HepG2 (cell line): Measurements from ENCODE around the gene MFSD6. TPM values are rescaled to one million over a fixed set of nuclear protein-coding genes. Genes with fewer than 3 reads are reported as not detected.

ENCODE experiments used
- ASH2L ChIP-seq: fragments of 300-600, 200-600 bp; sonication (generic); IDR thresholded peaks from 2 replicates; pipeline ENCODE4 v1.7.0; 2017; ENCODE audit warnings: low read depth, mild to moderate bottlenecking, moderate library complexity, mixed read lengths, low read length; ENCODE audit not compliant: insufficient read length
- DMTF1 ChIP-seq: sonication (generic); formaldehyde crosslinking; IDR thresholded peaks from 2 replicates; pipeline ENCODE4 v1.4.0; 2020; ENCODE audit warnings: mild to moderate bottlenecking, missing genetic modification reagents
- FOXM1 ChIP-seq: sonication (generic); formaldehyde crosslinking; IDR thresholded peaks from 2 replicates; pipeline ENCODE4 v1.5.0; 2020; ENCODE audit warnings: missing genetic modification reagents
- FOXP4 ChIP-seq: sonication (generic); formaldehyde crosslinking; IDR thresholded peaks from 2 replicates; pipeline ENCODE4 v1.4.0; 2020; ENCODE audit warnings: missing genetic modification reagents
- JUND ChIP-seq: sonication (generic); formaldehyde crosslinking; IDR thresholded peaks from 2 replicates; pipeline ENCODE4 v1.8.0; 2022; ENCODE audit warnings: mild to moderate bottlenecking, missing genetic modification reagents
- KAT2B ChIP-seq: fragments of 150-350 bp; IDR thresholded peaks from 2 replicates; pipeline ENCODE4 v1.6.1; 2014; ENCODE audit warnings: low read depth, low read length, borderline replicate concordance
- MIER3 ChIP-seq: IDR thresholded peaks from 2 replicates; pipeline ENCODE4 v1.6.1; 2016; ENCODE audit warnings: missing compliant biosample characterization, borderline replicate concordance
- MTERF4 ChIP-seq: sonication (generic); formaldehyde crosslinking; IDR thresholded peaks from 2 replicates; pipeline ENCODE4 v1.8.0; 2023; ENCODE audit warnings: mild to moderate bottlenecking, missing genetic modification reagents
- NCOA1 ChIP-seq: sonication (generic); formaldehyde crosslinking; IDR thresholded peaks from 2 replicates; pipeline ENCODE4 v1.9.0; 2021; ENCODE audit warnings: missing genetic modification reagents
- NFIB ChIP-seq: sonication (generic); formaldehyde crosslinking; IDR thresholded peaks from 2 replicates; pipeline ENCODE4 v1.9.0; 2021; ENCODE audit warnings: missing genetic modification reagents, mild to moderate bottlenecking, borderline replicate concordance
- RARA ChIP-seq: IDR thresholded peaks from 2 replicates; pipeline ENCODE4 v1.6.1; 2016; ENCODE audit warnings: missing genetic modification reagents, missing compliant biosample characterization
- RARG ChIP-seq: sonication (generic); formaldehyde crosslinking; IDR thresholded peaks from 2 replicates; pipeline ENCODE4 v1.4.0; 2020; ENCODE audit warnings: low read depth, mild to moderate bottlenecking, missing genetic modification reagents
- ZNF318 ChIP-seq: sonication (generic); formaldehyde crosslinking; IDR thresholded peaks from 2 replicates; pipeline ENCODE4 v1.4.0; 2020; ENCODE audit warnings: mild to moderate bottlenecking, missing genetic modification reagents
- ZNF747 ChIP-seq: sonication (generic); formaldehyde crosslinking; IDR thresholded peaks from 2 replicates; pipeline ENCODE4 v1.8.1; 2023; ENCODE audit warnings: missing genetic modification reagents, mild to moderate bottlenecking, borderline replicate concordance
- ZSCAN22 ChIP-seq: sonication (generic); formaldehyde crosslinking; IDR thresholded peaks from 2 replicates; pipeline ENCODE4 v1.4.0; 2020; ENCODE audit warnings: mild to moderate bottlenecking, missing genetic modification reagents
- polyA plus RNA-seq, 8 experiments: library from polyadenylated mRNA; depleted of rRNA in 3 of 8; stranded (reverse) in 7 of 8; unstranded in 1 of 8; fragments of >200 nt; fragmentation: Illumina TruSeq in 4 of 8; extraction: Trizol in 4 of 8; gene quantifications; 2 replicates each; pipeline versions ENCODE4 v1.2.1 to v1.2.3, GENCODE V29; 2011 to 2016; ENCODE audit warnings: low read depth in 4 of 8, missing spikeins in 1 of 8, mixed read lengths in 1 of 8; ENCODE audit not compliant: insufficient read depth in 1 of 8
- total RNA-seq, 5 experiments: library from RNA; depleted of rRNA; stranded (reverse); fragments of >200 nt; fragmentation: Illumina TruSeq; extraction: Trizol; gene quantifications; 2 replicates each; pipeline ENCODE4 v1.2.3, GENCODE V29; 2016; ENCODE audit warnings: low read depth in 1 of 5

Gene MFSD6
- total and polyA plus RNA-seq, 2 of the 13 experiments (the other 11 are each of a cell fraction or from before 2014, with no cell fraction given): 0.92 to 1.4 TPM

GRCh38 chr2:190534310-190535120 is 126.4 kb downstream of the MFSD6 start, which contains the start of gene NEMP2 (continued):
- TF ChIP-seq DMTF1 (CRISPR knock-in tag) (peak; percentile 59; the same call in 1 of the 2 replicates), RARG (peak; percentile 91), RARA (CRISPR knock-in tag) (peak; percentile 60; the same call in 1 of the 2 replicates), FOXM1 (CRISPR knock-in tag) (peak; percentile 62; the same call in 1 of the 2 replicates), ASH2L (peak; percentile 93), ZSCAN22 (CRISPR knock-in tag) (peak; percentile 87), MTERF4 (CRISPR knock-in tag) (peak; percentile 87), NCOA1 (CRISPR knock-in tag) (no peak), FOXP4 (CRISPR knock-in tag) (peak; percentile 53; the same call in 1 of the 2 replicates), NFIB (CRISPR knock-in tag) (no peak), JUND (CRISPR knock-in tag) (no peak), MIER3 (CRISPR knock-in tag) (0 out of 2 replicates have a peak, but pooled peaks have one; percentile 47), ZNF318 (CRISPR knock-in tag) (no peak), ZNF747 (CRISPR knock-in tag) (peak; percentile 94), KAT2B (no peak)
